Fibroblast of lung (primary cell): ENCODE results near the gene TLE2. TPM values are rescaled to one million over a fixed set of nuclear protein-coding genes. Genes with fewer than 3 reads are reported as not detected.

Experiments
- DNase-seq, 2 donors: peaks; one replicate each; pipeline versions ENCODE4 v3.0.0 to v3.0.0-alpha.2; 2010; ENCODE audit warnings: low read depth in 2 of 2
- H2AFZ ChIP-seq: 2 replicates; pipeline ENCODE4 v1.5.1; 2012; ENCODE audit warnings: low read length, control low read depth, inconsistent platforms
- H3K27ac ChIP-seq: 2 replicates; pipeline ENCODE4 v1.5.1; 2011; ENCODE audit warnings: low read length, control low read depth; ENCODE audit not compliant: insufficient read depth
- H3K27me3 ChIP-seq: 2 replicates; pipeline ENCODE4 v1.5.1; 2011; ENCODE audit warnings: mild to moderate bottlenecking, low read length; ENCODE audit not compliant: control insufficient read depth, insufficient read depth
- H3K36me3 ChIP-seq: 2 replicates; pipeline ENCODE4 v1.5.1; 2011; ENCODE audit warnings: low read length; ENCODE audit not compliant: control insufficient read depth, insufficient read depth
- H3K4me1 ChIP-seq: 2 replicates; pipeline ENCODE4 v1.5.1; 2011; ENCODE audit warnings: low read length; ENCODE audit not compliant: control insufficient read depth, insufficient read depth; ENCODE audit errors: extremely low read depth
- H3K4me2 ChIP-seq: 2 replicates; pipeline ENCODE4 v1.5.1; 2011; ENCODE audit warnings: low read length, control low read depth; ENCODE audit not compliant: insufficient read depth; ENCODE audit errors: extremely low read depth
- H3K4me3 ChIP-seq, 4 experiments: fragments of 200-600 bp in 1 of 4; sonication (generic) in 1 of 4; replicated peaks in 1 of 4; 2 replicates each; pipeline ENCODE4 v1.5.1; 2011 to 2016; ENCODE audit warnings: low read length in 4 of 4, low read depth in 3 of 4, mild to moderate bottlenecking in 3 of 4, control low read depth in 2 of 4, inconsistent platforms in 1 of 4, mixed read lengths in 1 of 4; ENCODE audit not compliant: insufficient read depth in 1 of 4; ENCODE audit errors: control extremely low read depth in 1 of 4
- H3K79me2 ChIP-seq: 2 replicates; pipeline ENCODE4 v1.5.1; 2012; ENCODE audit warnings: mild to moderate bottlenecking, low read length, inconsistent platforms; ENCODE audit not compliant: control insufficient read depth, insufficient read depth
- H3K9ac ChIP-seq: 2 replicates; pipeline ENCODE4 v1.5.1; 2011; ENCODE audit warnings: mild to moderate bottlenecking, low read length, control low read depth; ENCODE audit not compliant: insufficient read depth
- H3K9me3 ChIP-seq: 2 replicates; pipeline ENCODE4 v1.5.1; 2012; ENCODE audit warnings: low read depth, low read length; ENCODE audit not compliant: control insufficient read depth, insufficient read depth
- H4K20me1 ChIP-seq: 2 replicates; pipeline ENCODE4 v1.5.1; 2011; ENCODE audit warnings: low read length; ENCODE audit not compliant: control insufficient read depth, insufficient read depth; ENCODE audit errors: extremely low read depth
- CTCF ChIP-seq, 2 donors: IDR thresholded peaks in 1 of 2; conservative IDR thresholded peaks in 1 of 2; 1 replicate in 1 of 2; 2 replicates in 1 of 2; pipeline ENCODE4 v1.5.1; 2011 to 2012; ENCODE audit warnings: low read length in 2 of 2, control low read depth in 1 of 2, inconsistent platforms in 1 of 2, low read depth in 1 of 2, mild to moderate bottlenecking in 1 of 2
- EZH2 ChIP-seq: IDR thresholded peaks from 2 replicates; pipeline ENCODE4 v1.5.1; 2012; ENCODE audit warnings: low read length, control low read depth, mild to moderate bottlenecking; ENCODE audit errors: missing control alignments
- polyA plus RNA-seq, 2 donors: library from polyadenylated mRNA; depleted of rRNA in 1 of 2; stranded (reverse) in 1 of 2; unstranded in 1 of 2; fragments of >200 nt; gene quantifications; 2 replicates each; pipeline ENCODE4 v1.2.1, GENCODE V29; 2011 to 2012; ENCODE audit warnings: missing spikeins in 1 of 2
- total RNA-seq: library from RNA; depleted of rRNA; stranded (reverse); fragments of >200 nt; gene quantifications from 2 replicates; pipeline ENCODE4 v1.2.1, GENCODE V29; 2014

Gene TLE2
- total and polyA plus RNA-seq, 2 donors (not counting 1 experiment from before 2014, with no cell fraction given) = 1.8 to 3.8 TPM

GRCh38 chr19:3042621-3043267, 13.7 kb upstream of the TLE2 start:
- Histone ChIP-seq H3K79me2 (no peaks in the 10 kb centered on the region), H2AFZ (peak overlapping the region; percentile 57), H3K9ac (no peak overlapping the region), H3K4me3 (no peak overlapping the region), H3K27me3 (no peaks in the 10 kb centered on the region), H4K20me1 (no peaks in the 10 kb centered on the region), H3K4me2 (peak overlapping the region; percentile 35), H3K36me3 (no peaks in the 10 kb centered on the region), H3K9me3 (no peaks in the 10 kb centered on the region), H3K27ac (no peak overlapping the region), H3K4me1 (no peaks in the 10 kb centered on the region)
- DNase-seq = peak in 1 of 2 donors; percentile 20
- TF ChIP-seq CTCF (conservative IDR thresholded peaks at IDR 0.05 in 1 of 2, IDR thresholded peaks at IDR 0.05 in 1 of 2; ENCODE audit: low read depth in 1 of 2, low read length in 2 of 2) = no peak
- TF ChIP-seq EZH2 = no peak

GRCh38 chr19:3041761-3042620, 12.9 kb upstream of the TLE2 start:
- DNase-seq = no peak
- peak overlapping the region; percentile 57 for H2AFZ ChIP-seq
- TF ChIP-seq CTCF (conservative IDR thresholded peaks at IDR 0.05 in 1 of 2, IDR thresholded peaks at IDR 0.05 in 1 of 2; ENCODE audit: low read depth in 1 of 2, low read length in 2 of 2) (no peak), EZH2 (no peak)

GRCh38 chr19:3041327-3041726, 12.2 kb upstream of the TLE2 start:
- no peak overlapping the region for H2AFZ ChIP-seq
- H3K36me3 ChIP-seq = no peaks in the 10 kb centered on the region
- peaks cover 2% of the 10 kb centered on the region for H3K4me1 ChIP-seq
- no peaks in the 10 kb centered on the region for H3K9me3 ChIP-seq
- no peaks in the 10 kb centered on the region for H3K27me3 ChIP-seq
- H3K9ac ChIP-seq = no peak overlapping the region
- TF ChIP-seq CTCF (conservative IDR thresholded peaks at IDR 0.05 in 1 of 2, IDR thresholded peaks at IDR 0.05 in 1 of 2; ENCODE audit: low read depth in 1 of 2, low read length in 2 of 2) (no peak), EZH2 (no peak)
- no peaks in the 10 kb centered on the region for H3K79me2 ChIP-seq
- H3K4me3 ChIP-seq = no peak overlapping the region
- H4K20me1 ChIP-seq = no peaks in the 10 kb centered on the region
- DNase-seq = no peak
- no peak overlapping the region for H3K4me2 ChIP-seq
- H3K27ac ChIP-seq = no peak overlapping the region

More at GRCh38 chr19:3041761-3042620, 12.9 kb upstream of the TLE2 start:
- Histone ChIP-seq H3K9me3 (no peaks in the 10 kb centered on the region), H3K79me2 (no peaks in the 10 kb centered on the region), H4K20me1 (no peaks in the 10 kb centered on the region), H3K4me2 (peak overlapping the region; percentile 35), H3K9ac (no peak overlapping the region), H3K4me1 (no peaks in the 10 kb centered on the region), H3K4me3 (no peak overlapping the region), H3K27me3 (no peaks in the 10 kb centered on the region), H3K27ac (no peak overlapping the region), H3K36me3 (no peaks in the 10 kb centered on the region)
